HepG2 (cell line): Measurements from ENCODE around the gene METTL23. TPM values are rescaled to one million over a fixed set of nuclear protein-coding genes. Genes with fewer than 3 reads are reported as not detected.

Experiments used
- ATAC-seq: fragments of 200-7000 bp; cut with Tn5 transposase; 3 replicates; pipeline ENCODE4 v1.9.1; 2020; ENCODE audit warnings: mild to moderate bottlenecking, moderate library complexity
- BruUV-seq: library from RNA; stranded (reverse); fragments of 400-500 nt; replicated peaks from 2 replicates; lab custom pipeline; 2021; lab: Mats Ljungman, UMichigan
- CTCF ChIA-PET: fragments of 300-600 bp; formaldehyde crosslinking; extraction: SDS; loops from one replicate; lab custom pipeline; 2021; ENCODE audit warnings: low total read pairs, inconsistent platforms, low intra/inter-chr PET ratio; lab: Yijun Ruan, JAX
- POLR2A ChIA-PET: fragments of 350-600 bp; sonication (Branson Sonifier 250); formaldehyde crosslinking; loops from one replicate; lab custom pipeline; 2020; ENCODE audit warnings: antibody characterized with exemption, inconsistent platforms; lab: Yijun Ruan, JAX
- DNase-seq: peaks from one replicate; pipeline ENCODE4 v3.0.0-alpha.2; 2015; ENCODE audit warnings: low spot score
- FAIRE-seq: peaks from 3 replicates; lab custom pipeline; 2011; peaks lifted over from hg19 to GRCh38; lab: Jason Lieb, UNC
- H2AFZ ChIP-seq: one replicate; pipeline ENCODE4 v1.6.1; 2011; ENCODE audit warnings: low read length, inconsistent platforms
- H3K27ac ChIP-seq: fragments of 300-600 bp; 3 replicates; pipeline ENCODE4 v1.8.0; 2011; ENCODE audit warnings: mixed run types, mild to moderate bottlenecking, mixed read lengths, low read length, inconsistent platforms; ENCODE audit not compliant: insufficient read depth; ENCODE audit errors: extremely low read length
- H3K27me3 ChIP-seq, 2 experiments: fragments of 200-600 bp in 1 of 2; 2 replicates in 1 of 2; 3 replicates in 1 of 2; pipeline versions ENCODE4 v1.6.0 to v1.8.0; 2011; ENCODE audit warnings: low read length in 2 of 2, mild to moderate bottlenecking in 2 of 2, moderate library complexity in 2 of 2, inconsistent platforms in 1 of 2; ENCODE audit not compliant: insufficient read depth in 2 of 2, control insufficient read depth in 1 of 2
- H3K36me3 ChIP-seq, 2 experiments: fragments of 200-600 bp in 1 of 2; replicated peaks in 1 of 2; 2 replicates in 1 of 2; 3 replicates in 1 of 2; pipeline versions ENCODE4 v1.5.1 to v1.8.0; 2011; ENCODE audit warnings: low read length in 2 of 2, inconsistent platforms in 1 of 2; ENCODE audit not compliant: insufficient read depth in 2 of 2, control insufficient read depth in 1 of 2
- H3K4me1 ChIP-seq: 2 replicates; pipeline ENCODE4 v1.5.1; 2012; ENCODE audit warnings: low read length, inconsistent platforms; ENCODE audit not compliant: insufficient read depth
- H3K4me2 ChIP-seq: 2 replicates; pipeline ENCODE4 v1.6.0; 2011; ENCODE audit warnings: low read depth, low read length, inconsistent platforms
- H3K4me3 ChIP-seq, 3 experiments: fragments of 200-600 bp in 1 of 3; sonication (generic), shearing (Covaris generic) in 1 of 3; replicated peaks in 1 of 3; 2 replicates each; pipeline ENCODE4 v1.5.1; 2011 to 2016; ENCODE audit warnings: low read length in 3 of 3, inconsistent platforms in 2 of 3, low read depth in 2 of 3, mild to moderate bottlenecking in 2 of 3, control low read depth in 1 of 3, mixed read lengths in 1 of 3; ENCODE audit not compliant: insufficient read depth in 1 of 3
- H3K79me2 ChIP-seq: one replicate; pipeline ENCODE4 v1.6.1; 2011; ENCODE audit warnings: low read length, inconsistent platforms; ENCODE audit not compliant: insufficient read depth
- H3K9ac ChIP-seq: 2 replicates; pipeline ENCODE4 v1.6.0; 2011; ENCODE audit warnings: mild to moderate bottlenecking, low read depth, low read length, inconsistent platforms; ENCODE audit not compliant: insufficient read depth
- H3K9me3 ChIP-seq: 2 replicates; pipeline ENCODE4 v1.5.1; 2012; ENCODE audit warnings: mild to moderate bottlenecking, low read length
- H4K20me1 ChIP-seq: 2 replicates; pipeline ENCODE4 v1.6.0; 2011; ENCODE audit warnings: inconsistent platforms, mild to moderate bottlenecking, low read length, moderate library complexity; ENCODE audit not compliant: insufficient read depth
- AHR ChIP-seq: IDR thresholded peaks from 2 replicates; pipeline ENCODE4 v1.6.1; 2018; ENCODE audit warnings: missing genetic modification reagents, missing compliant biosample characterization
- KDM3A ChIP-seq: IDR thresholded peaks from 2 replicates; pipeline ENCODE4 v1.6.1; 2018; ENCODE audit warnings: low read depth, missing compliant biosample characterization
- PAF1 ChIP-seq: IDR thresholded peaks from 2 replicates; pipeline ENCODE4 v1.6.1; 2016; ENCODE audit warnings: missing genetic modification reagents, missing compliant biosample characterization
- POLR2A ChIP-seq, 2 experiments: IDR thresholded peaks; 2 replicates each; pipeline ENCODE4 v1.6.1; 2011; ENCODE audit warnings: low read depth in 2 of 2, low read length in 2 of 2, mild to moderate bottlenecking in 1 of 2, moderate library complexity in 1 of 2; ENCODE audit not compliant: insufficient read depth in 1 of 2
- SAFB2 ChIP-seq: sonication (generic); formaldehyde crosslinking; IDR thresholded peaks from 2 replicates; pipeline ENCODE4 v1.5.1; 2020; ENCODE audit warnings: missing genetic modification reagents, low read depth, mild to moderate bottlenecking, borderline replicate concordance
- SAP130 ChIP-seq: IDR thresholded peaks from 2 replicates; pipeline ENCODE4 v1.6.1; 2016; ENCODE audit warnings: low read depth
- SCMH1 ChIP-seq: sonication (generic); formaldehyde crosslinking; IDR thresholded peaks from 2 replicates; pipeline ENCODE4 v1.9.0; 2021; ENCODE audit warnings: missing genetic modification reagents, mild to moderate bottlenecking, borderline replicate concordance
- SMC3 ChIP-seq: IDR thresholded peaks from 2 replicates; pipeline ENCODE4 v1.6.1; 2011; ENCODE audit warnings: low read length, improper control_type of control experiment
- SRY ChIP-seq: sonication (generic); formaldehyde crosslinking; IDR thresholded peaks from 2 replicates; pipeline ENCODE4 v1.8.0; 2022; ENCODE audit warnings: mild to moderate bottlenecking, missing genetic modification reagents
- TAF1 ChIP-seq: sonication (generic); formaldehyde crosslinking; IDR thresholded peaks from 2 replicates; pipeline ENCODE4 v1.4.0; 2020; ENCODE audit warnings: missing genetic modification reagents
- TFDP1 ChIP-seq: IDR thresholded peaks from 2 replicates; pipeline ENCODE4 v1.6.1; 2016; ENCODE audit warnings: missing compliant biosample characterization, missing genetic modification reagents, borderline replicate concordance
- TMF1 ChIP-seq: sonication (generic); formaldehyde crosslinking; IDR thresholded peaks from 2 replicates; pipeline ENCODE4 v1.8.1; 2022; ENCODE audit warnings: low read depth, missing genetic modification reagents
- TRAFD1 ChIP-seq: sonication (generic); formaldehyde crosslinking; IDR thresholded peaks from 2 replicates; pipeline ENCODE4 v1.5.1; 2020; ENCODE audit warnings: missing genetic modification reagents, mild to moderate bottlenecking, borderline replicate concordance
- ZNF431 ChIP-seq: sonication (generic); formaldehyde crosslinking; IDR thresholded peaks from 2 replicates; pipeline ENCODE4 v1.9.0; 2022; ENCODE audit warnings: missing genetic modification reagents, low read depth, mild to moderate bottlenecking, borderline replicate concordance
- ZSCAN12 ChIP-seq: sonication (generic); formaldehyde crosslinking; IDR thresholded peaks from 2 replicates; pipeline ENCODE4 v1.9.0; 2021; ENCODE audit warnings: mild to moderate bottlenecking, missing genetic modification reagents
- WGBS: methylation state at CpG from one replicate; pipeline ENCODE4 v1.1.6; 2017; ENCODE audit warnings: low lambda C conversion rate; 5-methylcytosine and 5-hydroxymethylcytosine counted together
- in situ Hi-C: cut with HindIII; loops from 2 replicates; pipeline ENCODE4 v1.10.0; 2017; ENCODE audit warnings: low pct_unique_long_range_greater_than_20kb; ENCODE audit not compliant: extremely low pct_ligation_motif_present
- intact Hi-C: fragments of 100-400 bp; cut with micrococcal nuclease; formaldehyde crosslinking; loops from one replicate; pipeline ENCODE4 v1.10.0; 2022; ENCODE audit not compliant: unreplicated experiment
- polyA plus RNA-seq, 8 experiments: library from polyadenylated mRNA; depleted of rRNA in 3 of 8; stranded (reverse) in 7 of 8; unstranded in 1 of 8; fragments of >200 nt; fragmentation: Illumina TruSeq in 4 of 8; extraction: Trizol in 4 of 8; gene quantifications; 2 replicates each; pipeline versions ENCODE4 v1.2.1 to v1.2.3, GENCODE V29; 2011 to 2016; ENCODE audit warnings: low read depth in 4 of 8, missing spikeins in 1 of 8, mixed read lengths in 1 of 8; ENCODE audit not compliant: insufficient read depth in 1 of 8
- total RNA-seq, 5 experiments: library from RNA; depleted of rRNA; stranded (reverse); fragments of >200 nt; fragmentation: Illumina TruSeq; extraction: Trizol; gene quantifications; 2 replicates each; pipeline ENCODE4 v1.2.3, GENCODE V29; 2016; ENCODE audit warnings: low read depth in 1 of 5
- TF ChIP-seq, protein P1 (sequence below): sonication (generic); formaldehyde crosslinking; IDR thresholded peaks from 2 replicates; pipeline ENCODE4 v1.4.0; 2020; ENCODE audit warnings: missing genetic modification reagents, borderline replicate concordance

METTL23 gene
- total and polyA plus RNA-seq, 2 of the 13 experiments (the other 11 are each of a cell fraction or from before 2014, with no cell fraction given), result 39.9 to 104 TPM

- TF ChIP-seq TRAFD1 (CRISPR knock-in tag) (no peak), ZNF431 (CRISPR knock-in tag) (no peak)
- TF ChIP-seq, all 625 proteins: peak for 15
These were observed 7.6 kb downstream of the METTL23 start (continued) for GRCh38 chr17:76734080-76734840.

DNA sequence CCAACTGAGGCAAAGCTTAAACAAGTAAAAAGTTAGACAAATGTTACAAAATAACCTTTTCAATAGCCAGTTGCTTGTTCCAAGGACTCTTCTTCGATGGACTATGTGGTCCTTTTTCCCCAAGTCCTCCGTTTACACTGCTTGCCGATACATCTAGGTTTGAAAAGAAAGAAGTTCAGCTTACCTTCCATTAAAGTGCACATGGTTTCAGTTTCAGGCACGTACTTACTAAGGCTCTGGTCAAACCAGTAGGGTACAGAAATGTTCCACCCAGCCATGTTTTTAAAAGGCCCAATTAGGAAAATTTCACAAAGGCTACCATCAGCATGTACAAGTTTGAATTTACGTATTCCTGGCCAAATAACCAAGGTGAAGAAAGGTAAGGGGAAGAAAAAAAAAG, 8.4 kb downstream of the METTL23 start:
- H3K36me3 ChIP-seq, result peaks cover 12 to 35% of the 10 kb centered on the region in 2 experiments
- ATAC-seq (no peak), FAIRE-seq (no peak), DNase-seq (peak; percentile 54)
- peaks cover 0 to 3% of the 10 kb centered on the region in 2 experiments; a peak in 1 of 5 replicates for H3K27me3 ChIP-seq
- H3K9me3 ChIP-seq, result no peaks in the 10 kb centered on the region
- no peak overlapping the region for H2AFZ ChIP-seq
- H3K4me2 ChIP-seq, result peak overlapping the region; percentile 88
- H3K4me3 ChIP-seq, result peak overlapping the region; percentile 93 to 100 (median 100); a peak in 5 of 6 replicates
- intact Hi-C loops, result no loop called here
- ChIA-PET CTCF (no interaction called here), POLR2A (interaction anchor here (0.9 to 4.1 kb wide), 2 partner anchors 8 to 202 kb away, joined by 3 to 71 read pairs; partner anchors contain the start of genes JMJD6 and METTL23)
- 4% methylated on average over 5 of the region's 5 CpGs for WGBS
- peaks cover 65% of the 10 kb centered on the region for H3K79me2 ChIP-seq
- no TSS peak for BruUV-seq
- peak overlapping the region; percentile 96 for H3K27ac ChIP-seq
- H3K9ac ChIP-seq, result peak overlapping the region; percentile 100
- peaks cover 35% of the 10 kb centered on the region for H4K20me1 ChIP-seq
- in situ Hi-C loops, result no loop called here
- H3K4me1 ChIP-seq, result peaks cover 46% of the 10 kb centered on the region
- TF ChIP-seq SCMH1 (CRISPR knock-in tag), result no peak
- TF ChIP-seq TMF1, result no peak
- peak in 1 of 2 experiments; percentile 42; a peak in 2 of 4 replicates for TF ChIP-seq POLR2A (IDR thresholded peaks at IDR 0.05; ENCODE audit: insufficient read depth in 1 of 2, low read depth in 2 of 2, low read length in 2 of 2)
- no peak for TF ChIP-seq SAFB2
- no peak for TF ChIP-seq ZSCAN12
- no peak for TF ChIP-seq AHR (CRISPR knock-in tag)
- TF ChIP-seq, protein P1, sequence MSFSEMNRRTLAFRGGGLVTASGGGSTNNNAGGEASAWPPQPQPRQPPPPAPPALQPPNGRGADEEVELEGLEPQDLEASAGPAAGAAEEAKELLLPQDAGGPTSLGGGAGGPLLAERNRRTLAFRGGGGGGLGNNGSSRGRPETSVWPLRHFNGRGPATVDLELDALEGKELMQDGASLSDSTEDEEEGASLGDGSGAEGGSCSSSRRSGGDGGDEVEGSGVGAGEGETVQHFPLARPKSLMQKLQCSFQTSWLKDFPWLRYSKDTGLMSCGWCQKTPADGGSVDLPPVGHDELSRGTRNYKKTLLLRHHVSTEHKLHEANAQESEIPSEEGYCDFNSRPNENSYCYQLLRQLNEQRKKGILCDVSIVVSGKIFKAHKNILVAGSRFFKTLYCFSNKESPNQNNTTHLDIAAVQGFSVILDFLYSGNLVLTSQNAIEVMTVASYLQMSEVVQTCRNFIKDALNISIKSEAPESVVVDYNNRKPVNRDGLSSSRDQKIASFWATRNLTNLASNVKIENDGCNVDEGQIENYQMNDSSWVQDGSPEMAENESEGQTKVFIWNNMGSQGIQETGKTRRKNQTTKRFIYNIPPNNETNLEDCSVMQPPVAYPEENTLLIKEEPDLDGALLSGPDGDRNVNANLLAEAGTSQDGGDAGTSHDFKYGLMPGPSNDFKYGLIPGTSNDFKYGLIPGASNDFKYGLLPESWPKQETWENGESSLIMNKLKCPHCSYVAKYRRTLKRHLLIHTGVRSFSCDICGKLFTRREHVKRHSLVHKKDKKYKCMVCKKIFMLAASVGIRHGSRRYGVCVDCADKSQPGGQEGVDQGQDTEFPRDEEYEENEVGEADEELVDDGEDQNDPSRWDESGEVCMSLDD (CRISPR knock-in tag), result 0 out of 2 replicates have a peak, but pooled peaks have one; percentile 19
- TF ChIP-seq SMC3, result no peak
- no peak for TF ChIP-seq KDM3A
- TF ChIP-seq TFDP1 (CRISPR knock-in tag), result peak; percentile 20; the same call in 1 of the 2 replicates
- TF ChIP-seq SAP130 (CRISPR knock-in tag), result peak; percentile 71
- no peak for TF ChIP-seq SRY (CRISPR knock-in tag)
- TF ChIP-seq PAF1 (CRISPR knock-in tag), result peak; percentile 34; the same call in 1 of the 2 replicates
- no peak for TF ChIP-seq TAF1 (CRISPR knock-in tag)
